Vagina (tissue), 2 donors: Measurements from ENCODE around the gene RNF182. TPM values are rescaled to one million over a fixed set of nuclear protein-coding genes. Genes with fewer than 3 reads are reported as not detected.

ENCODE experiments used
- DNase-seq, 2 donors: peaks; one replicate each; pipeline ENCODE4 v3.0.0-alpha.2; 2017; ENCODE audit errors: extremely low spot score in 2 of 2
- H3K27ac ChIP-seq: fragments of 200-600 bp; sonication (generic); one replicate; pipeline ENCODE4 v1.5.1; 2019
- H3K27me3 ChIP-seq: fragments of 200-600 bp; sonication (generic); one replicate; pipeline ENCODE4 v1.5.1; 2019
- H3K36me3 ChIP-seq, 2 donors: fragments of 200-600 bp; sonication (generic); one replicate each; pipeline ENCODE4 v1.5.1; 2017 to 2019
- H3K4me1 ChIP-seq: fragments of 200-600 bp; sonication (generic); one replicate; pipeline ENCODE4 v1.5.1; 2019
- H3K4me3 ChIP-seq, 2 donors: fragments of 200-600 bp; sonication (generic); 1 replicate in 1 of 2; 2 replicates in 1 of 2; pipeline ENCODE4 v1.5.1; 2016 to 2019
- H3K9me3 ChIP-seq: fragments of 200-600 bp; sonication (generic); one replicate; pipeline ENCODE4 v1.5.1; 2019
- POLR2A ChIP-seq, 2 donors: fragments of 450-650 bp; IDR thresholded peaks; one replicate each; pipeline ENCODE4 v1.6.1; 2017; ENCODE audit warnings: antibody characterized with exemption in 2 of 2, mild to moderate bottlenecking in 2 of 2, moderate library complexity in 2 of 2
- POLR2AphosphoS5 ChIP-seq, 2 donors: sonication (generic); formaldehyde crosslinking; IDR thresholded peaks; one replicate each; pipeline ENCODE4 v1.9.0; 2017; ENCODE audit warnings: antibody characterized with exemption in 2 of 2, mild to moderate bottlenecking in 2 of 2, low read depth in 1 of 2; ENCODE audit not compliant: insufficient read depth in 1 of 2
- intact Hi-C: fragments of 100-400 bp; cut with DNase I; formaldehyde crosslinking; loops from one replicate; pipeline ENCODE4 v1.15.1; 2023
- total RNA-seq: library from RNA; depleted of rRNA; stranded (reverse); fragments of >200 nt; gene quantifications from one replicate; pipeline ENCODE4 v1.2.3, GENCODE V29; 2016
- TF ChIP-seq, protein P1 (sequence below), 3 experiments: fragments of 450-650 bp in 2 of 3; fragments of 200-600 bp in 1 of 3; sonication (generic) in 1 of 3; IDR thresholded peaks; one replicate each; pipeline ENCODE4 v1.5.1; 2017 to 2019; ENCODE audit warnings: antibody characterized with exemption in 3 of 3, mild to moderate bottlenecking in 2 of 3, moderate library complexity in 2 of 3

RNF182 gene
- total RNA-seq, 1 donor from 2014 or later = 2.2 TPM

DNA sequence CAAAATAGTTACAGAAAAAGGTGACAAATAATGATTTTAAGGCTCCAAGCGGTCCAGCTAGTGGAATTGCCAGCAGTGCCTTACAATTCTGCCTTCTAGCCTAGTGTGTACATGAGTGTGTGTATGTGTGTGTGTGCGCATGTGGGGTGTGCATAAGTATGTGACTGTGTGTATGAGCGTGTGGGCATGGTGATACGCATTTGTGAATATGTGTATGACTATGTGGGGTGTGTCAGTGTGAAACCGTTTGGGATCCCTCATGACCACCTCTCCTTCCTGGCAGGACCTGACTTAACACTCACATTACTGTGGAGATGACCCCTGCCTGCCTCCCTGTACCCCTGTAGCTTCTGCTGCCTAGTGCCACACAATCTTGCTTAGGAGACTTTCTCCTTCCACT is 40.4 kb upstream of the RNF182 start:
- DNase-seq = no peak
- H3K27ac ChIP-seq = no peak overlapping the region
- TF ChIP-seq, protein P1, sequence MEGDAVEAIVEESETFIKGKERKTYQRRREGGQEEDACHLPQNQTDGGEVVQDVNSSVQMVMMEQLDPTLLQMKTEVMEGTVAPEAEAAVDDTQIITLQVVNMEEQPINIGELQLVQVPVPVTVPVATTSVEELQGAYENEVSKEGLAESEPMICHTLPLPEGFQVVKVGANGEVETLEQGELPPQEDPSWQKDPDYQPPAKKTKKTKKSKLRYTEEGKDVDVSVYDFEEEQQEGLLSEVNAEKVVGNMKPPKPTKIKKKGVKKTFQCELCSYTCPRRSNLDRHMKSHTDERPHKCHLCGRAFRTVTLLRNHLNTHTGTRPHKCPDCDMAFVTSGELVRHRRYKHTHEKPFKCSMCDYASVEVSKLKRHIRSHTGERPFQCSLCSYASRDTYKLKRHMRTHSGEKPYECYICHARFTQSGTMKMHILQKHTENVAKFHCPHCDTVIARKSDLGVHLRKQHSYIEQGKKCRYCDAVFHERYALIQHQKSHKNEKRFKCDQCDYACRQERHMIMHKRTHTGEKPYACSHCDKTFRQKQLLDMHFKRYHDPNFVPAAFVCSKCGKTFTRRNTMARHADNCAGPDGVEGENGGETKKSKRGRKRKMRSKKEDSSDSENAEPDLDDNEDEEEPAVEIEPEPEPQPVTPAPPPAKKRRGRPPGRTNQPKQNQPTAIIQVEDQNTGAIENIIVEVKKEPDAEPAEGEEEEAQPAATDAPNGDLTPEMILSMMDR (IDR thresholded peaks at IDR 0.05) = no peak
- TF ChIP-seq POLR2A (IDR thresholded peaks at IDR 0.05) (no peak), POLR2AphosphoS5 (IDR thresholded peaks at IDR 0.05; ENCODE audit: insufficient read depth in 1 of 2, low read depth in 1 of 2) (no peak)
- no peaks in the 10 kb centered on the region for H3K4me1 ChIP-seq
- H3K4me3 ChIP-seq = no peak overlapping the region
- H3K9me3 ChIP-seq = no peaks in the 10 kb centered on the region
- H3K36me3 ChIP-seq = no peaks in the 10 kb centered on the region
- intact Hi-C loops = no loop called here
- no peaks in the 10 kb centered on the region for H3K27me3 ChIP-seq

DNA sequence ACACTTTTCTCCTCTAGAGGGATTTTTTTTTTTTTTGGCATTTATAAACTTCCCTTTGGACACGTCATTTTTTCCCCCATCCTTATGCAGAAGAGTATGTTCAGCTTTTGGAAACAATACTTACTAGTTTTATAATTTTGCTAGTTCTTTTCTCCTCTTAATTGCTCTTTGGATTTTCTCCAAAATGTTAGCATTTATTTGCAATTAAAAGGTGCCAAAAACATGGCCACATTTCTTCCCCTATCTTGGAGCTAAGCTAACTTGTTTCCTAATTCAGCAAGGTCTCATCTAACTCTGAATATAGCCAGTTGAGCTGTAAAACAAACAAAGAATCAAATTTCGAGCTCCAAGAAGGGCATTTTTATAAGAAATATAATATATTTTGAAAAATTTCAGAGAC is 39.2 kb upstream of the RNF182 start:
- intact Hi-C loops = no loop called here
- Histone ChIP-seq H3K4me1 (no peaks in the 10 kb centered on the region), H3K4me3 (no peak overlapping the region), H3K9me3 (no peaks in the 10 kb centered on the region), H3K27ac (no peak overlapping the region), H3K27me3 (no peaks in the 10 kb centered on the region), H3K36me3 (no peaks in the 10 kb centered on the region)
- DNase-seq = no peak
- TF ChIP-seq, protein P1 (IDR thresholded peaks at IDR 0.05) = no peak
- TF ChIP-seq POLR2A (IDR thresholded peaks at IDR 0.05) (no peak), POLR2AphosphoS5 (IDR thresholded peaks at IDR 0.05; ENCODE audit: insufficient read depth in 1 of 2, low read depth in 1 of 2) (no peak)

DNA sequence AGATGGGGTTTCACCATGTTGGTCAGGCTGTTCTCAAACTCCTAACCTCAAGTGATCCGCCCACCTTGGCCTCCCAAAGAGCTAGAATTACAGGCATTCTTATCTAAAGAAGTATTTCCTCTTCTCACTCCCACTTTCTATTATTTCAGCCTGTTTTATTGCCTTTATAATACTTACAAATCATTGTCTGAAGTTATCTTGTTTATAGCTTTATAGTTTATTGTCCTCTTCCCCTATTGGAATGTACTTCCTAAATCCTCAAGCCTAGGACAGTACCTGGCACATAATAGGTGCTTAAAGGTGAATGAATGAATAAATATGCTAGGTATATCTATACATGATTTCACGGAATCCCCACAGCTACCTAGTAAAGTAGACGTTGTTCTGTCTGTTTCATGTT is 37.8 kb upstream of the RNF182 start:
- intact Hi-C loops = no loop called here
- Histone ChIP-seq H3K27me3 (no peaks in the 10 kb centered on the region), H3K36me3 (no peaks in the 10 kb centered on the region), H3K9me3 (no peaks in the 10 kb centered on the region), H3K4me1 (no peaks in the 10 kb centered on the region), H3K4me3 (no peak overlapping the region), H3K27ac (no peak overlapping the region)
- no peak for DNase-seq
- TF ChIP-seq POLR2A (IDR thresholded peaks at IDR 0.05) = no peak

DNA sequence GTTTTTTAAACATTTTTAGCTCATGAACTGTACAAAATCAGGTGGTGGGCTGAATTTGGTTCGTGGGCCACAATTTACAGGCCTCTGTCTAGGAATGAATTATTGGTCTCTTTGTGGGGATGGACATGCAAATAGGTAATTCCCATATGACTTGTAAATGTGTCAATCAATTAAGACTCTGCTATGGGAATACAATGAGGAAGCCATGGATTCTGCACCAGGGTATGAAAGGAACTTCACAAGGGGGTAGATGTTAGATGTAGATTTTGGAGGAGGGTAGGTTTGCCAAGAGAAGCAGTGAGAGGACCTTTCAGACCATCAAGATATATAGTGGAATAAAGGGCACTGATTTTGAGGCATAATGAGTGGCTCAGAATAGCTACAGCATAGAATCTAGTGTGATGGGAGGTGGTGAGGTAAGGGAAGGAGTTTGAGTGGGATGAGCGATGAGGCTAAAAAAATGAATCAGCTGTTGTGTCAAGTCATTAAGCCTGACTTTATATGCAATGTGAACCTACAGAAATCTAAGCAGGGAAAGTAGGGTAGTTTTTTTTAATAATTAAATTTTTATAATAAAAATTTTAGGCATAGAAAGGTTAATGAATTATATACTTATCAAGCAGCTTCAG is 32.6 kb upstream of the RNF182 start:
- no peak overlapping the region for H3K4me3 ChIP-seq
- DNase-seq = no peak
- no peak for TF ChIP-seq POLR2A (IDR thresholded peaks at IDR 0.05)
- no peak for TF ChIP-seq POLR2AphosphoS5 (IDR thresholded peaks at IDR 0.05; ENCODE audit: insufficient read depth in 1 of 2, low read depth in 1 of 2)
- TF ChIP-seq, protein P1 (IDR thresholded peaks at IDR 0.05) = no peak
- no peaks in the 10 kb centered on the region for H3K27me3 ChIP-seq
- H3K27ac ChIP-seq = no peak overlapping the region
- no peaks in the 10 kb centered on the region for H3K36me3 ChIP-seq
- intact Hi-C loops = no loop called here
- H3K4me1 ChIP-seq = no peaks in the 10 kb centered on the region
- H3K9me3 ChIP-seq = no peaks in the 10 kb centered on the region

DNA sequence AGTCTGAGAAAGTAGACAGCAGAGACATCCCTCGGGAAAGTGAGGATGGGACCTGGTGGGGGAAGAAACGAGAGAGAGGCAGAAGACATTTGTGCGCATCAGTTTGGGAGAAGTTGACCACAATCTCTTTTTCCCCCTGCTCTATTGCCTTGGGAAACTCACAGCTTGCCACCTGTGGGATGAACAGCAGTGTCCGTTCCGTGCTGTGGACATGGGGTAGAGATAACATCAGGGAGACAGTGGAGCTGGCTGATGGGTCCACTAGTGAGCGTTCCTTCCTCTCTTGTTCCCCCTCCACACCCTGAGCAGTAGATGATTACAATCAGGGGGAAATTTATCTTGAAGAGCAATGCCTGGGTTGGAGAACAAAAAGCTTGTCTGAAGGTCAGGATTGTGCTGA is 21.8 kb upstream of the RNF182 start:
- no peak for DNase-seq
- TF ChIP-seq, protein P1 (IDR thresholded peaks at IDR 0.05) = no peak
- TF ChIP-seq POLR2AphosphoS5 (IDR thresholded peaks at IDR 0.05; ENCODE audit: insufficient read depth in 1 of 2, low read depth in 1 of 2) (no peak), POLR2A (IDR thresholded peaks at IDR 0.05) (no peak)
- H3K4me3 ChIP-seq = no peak overlapping the region
- H3K27ac ChIP-seq = no peak overlapping the region
- H3K9me3 ChIP-seq = no peaks in the 10 kb centered on the region
- no peaks in the 10 kb centered on the region for H3K36me3 ChIP-seq
- H3K4me1 ChIP-seq = no peaks in the 10 kb centered on the region
- H3K27me3 ChIP-seq = no peaks in the 10 kb centered on the region
- intact Hi-C loops = loop anchor here (10.0 kb wide), 1 partner anchor 162 kb away; no protein-coding TSS in a partner anchor
